IPS-20b (cell line): ENCODE results near the gene KRTAP4-9.
"Not testable (repeated sequence)": the region's sequence is repeated elsewhere in the genome, so short reads cannot be mapped to it uniquely, and the experiment has no call there.

Source experiments
- H3K27ac ChIP-seq: one replicate; pipeline ENCODE4 v1.5.1; 2013; ENCODE audit warnings: low read length
- H3K27me3 ChIP-seq: 2 replicates; pipeline ENCODE4 v1.6.1; 2013; ENCODE audit warnings: mild to moderate bottlenecking, low read length, inconsistent platforms; ENCODE audit not compliant: insufficient read depth
- H3K36me3 ChIP-seq: 2 replicates; pipeline ENCODE4 v1.6.1; 2013; ENCODE audit warnings: low read depth, mild to moderate bottlenecking, inconsistent platforms, low read length, moderate library complexity; ENCODE audit not compliant: insufficient read depth
- H3K4me1 ChIP-seq: 2 replicates; pipeline ENCODE4 v1.6.1; 2013; ENCODE audit warnings: mild to moderate bottlenecking, control low read depth, inconsistent platforms, low read length, moderate library complexity; ENCODE audit not compliant: insufficient read depth
- H3K4me3 ChIP-seq: 2 replicates; pipeline ENCODE4 v1.5.1; 2013; ENCODE audit warnings: mild to moderate bottlenecking, low read length, inconsistent platforms
- H3K9ac ChIP-seq: 2 replicates; pipeline ENCODE4 v1.6.1; 2013; ENCODE audit warnings: low read depth, mild to moderate bottlenecking, inconsistent platforms, low read length, moderate library complexity
- H3K9me3 ChIP-seq: 2 replicates; pipeline ENCODE4 v1.6.1; 2013; ENCODE audit warnings: mild to moderate bottlenecking, low read depth, low read length, inconsistent platforms; ENCODE audit not compliant: insufficient read depth

The KRTAP4-9 gene

GRCh38 chr17:41119696-41120690 is 14.8 kb downstream of the KRTAP4-9 start:
- not testable (repeated sequence) for H3K27me3 ChIP-seq, H3K27ac ChIP-seq, H3K36me3 ChIP-seq, H3K4me1 ChIP-seq, H3K9me3 ChIP-seq, H3K9ac ChIP-seq, H3K4me3 ChIP-seq

GRCh38 chr17:41121742-41122141 is 16.6 kb downstream of the KRTAP4-9 start:
- Histone ChIP-seq H3K27ac (no peak overlapping the region), H3K9ac (no peak overlapping the region), H3K27me3 (no peaks in the 10 kb centered on the region), H3K4me3 (no peak overlapping the region), H3K4me1 (no peaks in the 10 kb centered on the region), H3K9me3 (no peaks in the 10 kb centered on the region), H3K36me3 (no peaks in the 10 kb centered on the region)

- H3K27ac ChIP-seq, H3K4me1 ChIP-seq, H3K9ac ChIP-seq, H3K9me3 ChIP-seq, H3K27me3 ChIP-seq, H3K36me3 ChIP-seq, H3K4me3 ChIP-seq: not testable (repeated sequence)
Observed at GRCh38 chr17:41123292-41123990, 18.3 kb downstream of the KRTAP4-9 start.

- not testable (repeated sequence) for H3K4me1 ChIP-seq, H3K4me3 ChIP-seq, H3K9me3 ChIP-seq, H3K27me3 ChIP-seq, H3K9ac ChIP-seq, H3K27ac ChIP-seq, H3K36me3 ChIP-seq
Observed at GRCh38 chr17:41123991-41124371, 18.8 kb downstream of the KRTAP4-9 start, which contains the start of gene KRTAP4-12. KRTAP4-12 (minus strand) TSS chr17:41124182; CDS start chr17:41124122, 60 bp downstream.

- H3K4me3 ChIP-seq, result no peak overlapping the region
- H3K36me3 ChIP-seq, result no peaks in the 10 kb centered on the region
- H3K9ac ChIP-seq, result no peak overlapping the region
- H3K9me3 ChIP-seq, result no peaks in the 10 kb centered on the region
- no peaks in the 10 kb centered on the region for H3K27me3 ChIP-seq
- H3K27ac ChIP-seq, result no peak overlapping the region
- no peaks in the 10 kb centered on the region for H3K4me1 ChIP-seq
Observed at GRCh38 chr17:41125064-41125463, 19.9 kb downstream of the KRTAP4-9 start.

DNA sequence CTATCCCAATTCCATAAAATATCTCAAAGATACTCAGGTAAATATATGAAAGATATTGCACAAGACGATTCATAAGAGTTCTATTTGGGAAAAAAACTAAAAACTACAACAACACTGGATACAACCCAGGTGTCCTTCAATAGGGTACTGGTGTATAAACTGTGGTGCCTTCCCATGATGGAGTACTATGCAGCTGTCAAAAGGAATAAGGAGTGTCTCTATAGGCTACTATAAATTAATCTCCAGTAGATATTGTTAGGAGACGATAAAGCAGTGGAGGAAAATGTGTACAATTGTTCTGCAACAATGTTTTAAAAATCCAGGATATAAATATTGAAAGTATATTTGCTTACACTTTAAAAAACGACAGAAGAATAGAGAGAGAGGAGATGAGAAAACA is 21.2 kb downstream of the KRTAP4-9 start:
- Histone ChIP-seq H3K27ac (no peak overlapping the region), H3K27me3 (no peaks in the 10 kb centered on the region), H3K4me1 (no peaks in the 10 kb centered on the region), H3K9me3 (no peaks in the 10 kb centered on the region), H3K4me3 (no peak overlapping the region), H3K36me3 (no peaks in the 10 kb centered on the region), H3K9ac (no peak overlapping the region)

- H3K36me3 ChIP-seq, result no peaks in the 10 kb centered on the region
- H3K4me1 ChIP-seq, result no peaks in the 10 kb centered on the region
- no peak overlapping the region for H3K4me3 ChIP-seq
- no peaks in the 10 kb centered on the region for H3K27me3 ChIP-seq
- no peaks in the 10 kb centered on the region for H3K9me3 ChIP-seq
- no peak overlapping the region for H3K9ac ChIP-seq
- H3K27ac ChIP-seq, result no peak overlapping the region
Observed at GRCh38 chr17:41127371-41127770, 22.2 kb downstream of the KRTAP4-9 start.

GRCh38 chr17:41131979-41132378 is 26.8 kb downstream of the KRTAP4-9 start:
- no peak overlapping the region for H3K27ac ChIP-seq
- H3K4me1 ChIP-seq, result no peaks in the 10 kb centered on the region
- H3K36me3 ChIP-seq, result no peaks in the 10 kb centered on the region
- no peak overlapping the region for H3K9ac ChIP-seq
- H3K4me3 ChIP-seq, result no peak overlapping the region
- no peaks in the 10 kb centered on the region for H3K27me3 ChIP-seq
- H3K9me3 ChIP-seq, result no peaks in the 10 kb centered on the region

GRCh38 chr17:41133880-41134735 is 28.9 kb downstream of the KRTAP4-9 start:
- H3K9me3 ChIP-seq, result 0 out of 2 replicates have a peak, but pooled peaks cover under 1% of the 10 kb centered on the region
- no peak overlapping the region for H3K4me3 ChIP-seq
- no peak overlapping the region for H3K9ac ChIP-seq
- no peaks in the 10 kb centered on the region for H3K36me3 ChIP-seq
- no peaks in the 10 kb centered on the region for H3K27me3 ChIP-seq
- H3K27ac ChIP-seq, result no peak overlapping the region
- H3K4me1 ChIP-seq, result no peaks in the 10 kb centered on the region

GRCh38 chr17:41139865-41140264 is 34.7 kb downstream of the KRTAP4-9 start:
- peaks cover 18% of the 10 kb centered on the region for H3K9me3 ChIP-seq

GRCh38 chr17:41140360-41141131 is 35.4 kb downstream of the KRTAP4-9 start, which contains the start of gene KRTAP4-6:
KRTAP4-6 (minus strand) TSS chr17:41140544; CDS start chr17:41140487, 57 bp downstream.
- Histone ChIP-seq H3K9me3 (peaks cover 18% of the 10 kb centered on the region), H3K27ac (no peak within 1 kb of the TSS), H3K4me3 (no peak within 1 kb of the TSS), H3K36me3 (no peaks in the 10 kb centered on the region), H3K4me1 (no peaks in the 10 kb centered on the region), H3K27me3 (no peaks in the 10 kb centered on the region), H3K9ac (no peak within 1 kb of the TSS)

More at GRCh38 chr17:41139865-41140264, 34.7 kb downstream of the KRTAP4-9 start:
- H3K36me3 ChIP-seq, H3K4me1 ChIP-seq, H3K27ac ChIP-seq, H3K4me3 ChIP-seq, H3K27me3 ChIP-seq, H3K9ac ChIP-seq: not testable (repeated sequence)
